Duodenal mucosa (tissue), 2 donors: ENCODE measurements around the gene HBQ1.
"Not testable (repeated sequence)": the region's sequence is repeated elsewhere in the genome, so short reads cannot be mapped to it uniquely, and the experiment has no call there.

Source experiments
- H3K27ac ChIP-seq: one replicate; pipeline ENCODE4 v1.7.0; 2013; ENCODE audit warnings: low read depth, low read length
- H3K27me3 ChIP-seq, 2 donors: one replicate each; pipeline ENCODE4 v1.7.0; 2013; ENCODE audit warnings: low read length in 2 of 2, control low read depth in 1 of 2; ENCODE audit not compliant: insufficient read depth in 2 of 2, control insufficient read depth in 1 of 2
- H3K36me3 ChIP-seq, 2 donors: one replicate each; pipeline ENCODE4 v1.7.0; 2013; ENCODE audit warnings: low read length in 2 of 2, control low read depth in 1 of 2; ENCODE audit not compliant: insufficient read depth in 2 of 2, control insufficient read depth in 1 of 2
- H3K4me1 ChIP-seq, 2 donors: one replicate each; pipeline ENCODE4 v1.7.0; 2013; ENCODE audit warnings: low read length in 2 of 2, control low read depth in 1 of 2; ENCODE audit not compliant: insufficient read depth in 2 of 2, control insufficient read depth in 1 of 2
- H3K4me3 ChIP-seq, 2 donors: one replicate each; pipeline ENCODE4 v1.7.0; 2013; ENCODE audit warnings: low read length in 2 of 2, low read depth in 1 of 2
- H3K9ac ChIP-seq, 2 donors: one replicate each; pipeline ENCODE4 v1.7.0; 2013; ENCODE audit warnings: low read length in 2 of 2, low read depth in 1 of 2
- H3K9me3 ChIP-seq, 2 donors: one replicate each; pipeline ENCODE4 v1.7.0; 2013; ENCODE audit warnings: low read length in 2 of 2, control low read depth in 1 of 2; ENCODE audit not compliant: control insufficient read depth in 1 of 2

The HBQ1 gene

GRCh38 chr16:185691-186090 is 5.4 kb downstream of the HBQ1 start:
- peaks cover 10 to 33% of the 10 kb centered on the region in 2 donors for H3K36me3 ChIP-seq
- no peak overlapping the region for H3K4me3 ChIP-seq
- no peaks in the 10 kb centered on the region for H3K9me3 ChIP-seq
- peaks cover 4 to 5% of the 10 kb centered on the region in 2 donors for H3K27me3 ChIP-seq
- H3K4me1 ChIP-seq: peaks cover 10 to 11% of the 10 kb centered on the region in 2 donors
- no peak overlapping the region for H3K27ac ChIP-seq
- no peak overlapping the region for H3K9ac ChIP-seq

- H3K36me3 ChIP-seq: peaks cover 14 to 48% of the 10 kb centered on the region in 2 donors
- H3K27me3 ChIP-seq: no peaks in the 10 kb centered on the region
Measured at GRCh38 chr16:187330-187729, 7.1 kb downstream of the HBQ1 start.

GRCh38 chr16:188674-189073 is 8.4 kb downstream of the HBQ1 start:
- no peaks in the 10 kb centered on the region for H3K27me3 ChIP-seq
- no peaks in the 10 kb centered on the region for H3K9me3 ChIP-seq
- peaks cover 19 to 61% of the 10 kb centered on the region in 2 donors for H3K36me3 ChIP-seq
- no peaks in the 10 kb centered on the region for H3K4me1 ChIP-seq
- H3K27ac ChIP-seq: no peak overlapping the region
- H3K4me3 ChIP-seq: no peak overlapping the region
- no peak overlapping the region for H3K9ac ChIP-seq

More at GRCh38 chr16:187330-187729, 7.1 kb downstream of the HBQ1 start:
- no peak overlapping the region for H3K4me3 ChIP-seq
- no peak overlapping the region for H3K27ac ChIP-seq
- H3K9ac ChIP-seq: no peak overlapping the region
- H3K9me3 ChIP-seq: no peaks in the 10 kb centered on the region
- H3K4me1 ChIP-seq: no peaks in the 10 kb centered on the region

- Histone ChIP-seq H3K27me3 (no peaks in the 10 kb centered on the region), H3K9ac (no peak overlapping the region), H3K27ac (no peak overlapping the region), H3K36me3 (peaks cover 24 to 70% of the 10 kb centered on the region in 2 donors), H3K9me3 (no peaks in the 10 kb centered on the region), H3K4me1 (no peaks in the 10 kb centered on the region), H3K4me3 (no peak overlapping the region)
Measured at GRCh38 chr16:189604-190186, 9.4 kb downstream of the HBQ1 start.

GRCh38 chr16:191831-192230 is 11.6 kb downstream of the HBQ1 start:
- Histone ChIP-seq H3K36me3 (peaks cover 32 to 90% of the 10 kb centered on the region in 2 donors), H3K27me3 (no peaks in the 10 kb centered on the region), H3K9me3 (no peaks in the 10 kb centered on the region), H3K4me1 (no peaks in the 10 kb centered on the region), H3K27ac (no peak overlapping the region), H3K4me3 (no peak overlapping the region), H3K9ac (no peak overlapping the region)

GRCh38 chr16:192686-193085 is 12.4 kb downstream of the HBQ1 start:
- no peaks in the 10 kb centered on the region for H3K9me3 ChIP-seq
- no peak overlapping the region for H3K9ac ChIP-seq
- H3K4me3 ChIP-seq: no peak overlapping the region
- no peaks in the 10 kb centered on the region for H3K4me1 ChIP-seq
- no peak overlapping the region for H3K27ac ChIP-seq
- H3K27me3 ChIP-seq: no peaks in the 10 kb centered on the region
- peaks cover 32 to 89% of the 10 kb centered on the region in 2 donors for H3K36me3 ChIP-seq

GRCh38 chr16:193441-193840 is 13.2 kb downstream of the HBQ1 start:
- Histone ChIP-seq H3K36me3 (peaks cover 35 to 92% of the 10 kb centered on the region in 2 donors), H3K4me1 (no peaks in the 10 kb centered on the region), H3K27me3 (no peaks in the 10 kb centered on the region), H3K4me3 (no peak overlapping the region), H3K9ac (no peak overlapping the region), H3K9me3 (no peaks in the 10 kb centered on the region), H3K27ac (no peak overlapping the region)

- H3K36me3 ChIP-seq: peaks cover 36 to 91% of the 10 kb centered on the region in 2 donors
- H3K27me3 ChIP-seq: no peaks in the 10 kb centered on the region
- H3K27ac ChIP-seq: no peak overlapping the region
- no peaks in the 10 kb centered on the region for H3K9me3 ChIP-seq
- H3K9ac ChIP-seq: no peak overlapping the region
- no peaks in the 10 kb centered on the region for H3K4me1 ChIP-seq
- H3K4me3 ChIP-seq: no peak overlapping the region
Measured at GRCh38 chr16:194516-194915, 14.3 kb downstream of the HBQ1 start.

- Histone ChIP-seq H3K9me3 (no peaks in the 10 kb centered on the region), H3K4me1 (no peaks in the 10 kb centered on the region), H3K27me3 (no peaks in the 10 kb centered on the region), H3K36me3 (peaks cover 23 to 72% of the 10 kb centered on the region in 2 donors), H3K4me3 (no peak overlapping the region), H3K9ac (no peak overlapping the region), H3K27ac (no peak overlapping the region)
Measured at GRCh38 chr16:200388-200787, 20.1 kb downstream of the HBQ1 start.

GRCh38 chr16:203246-203645 is 23.0 kb downstream of the HBQ1 start:
- Histone ChIP-seq H3K36me3 (peaks cover 29 to 75% of the 10 kb centered on the region in 2 donors), H3K9ac (no peak overlapping the region), H3K4me1 (no peaks in the 10 kb centered on the region), H3K4me3 (no peak overlapping the region), H3K27me3 (no peaks in the 10 kb centered on the region), H3K9me3 (no peaks in the 10 kb centered on the region), H3K27ac (no peak overlapping the region)

- not testable (repeated sequence) for H3K27ac ChIP-seq
Measured at GRCh38 chr16:204046-204445, 23.8 kb downstream of the HBQ1 start.

More at GRCh38 chr16:204046-204445, 23.8 kb downstream of the HBQ1 start:
- H3K4me3 ChIP-seq, H3K9me3 ChIP-seq, H3K27me3 ChIP-seq, H3K4me1 ChIP-seq, H3K9ac ChIP-seq: not testable (repeated sequence)
- peaks cover 22 to 73% of the 10 kb centered on the region in 2 donors for H3K36me3 ChIP-seq
